T-helper 1 cell treated with Interleukin-12 subunit alpha and Interleukin-12 subunit beta and Interleukin-4 antibody, amounts not matched to agents 30 μg/mL and 1 μg/mL, for 36 hours (primary cell): ENCODE measurements around the gene TMEM132D.

Experiments used
- H3K27ac Mint-ChIP-seq: one replicate; pipeline ENCODE4 v1.8.0; 2021; ENCODE audit warnings: mild to moderate bottlenecking, mixed read lengths
- H3K27me3 Mint-ChIP-seq: one replicate; pipeline ENCODE4 v1.8.0; 2021; ENCODE audit warnings: low read depth, mixed read lengths
- H3K36me3 Mint-ChIP-seq: one replicate; pipeline ENCODE4 v1.8.0; 2021; ENCODE audit warnings: low read depth, mixed read lengths
- H3K4me1 Mint-ChIP-seq: one replicate; pipeline ENCODE4 v1.8.0; 2021; ENCODE audit warnings: low read depth, mixed read lengths
- H3K4me3 Mint-ChIP-seq: one replicate; pipeline ENCODE4 v1.8.0; 2021; ENCODE audit warnings: mild to moderate bottlenecking, moderate library complexity, mixed read lengths
- H3K9me3 Mint-ChIP-seq: one replicate; pipeline ENCODE4 v1.8.0; 2021; ENCODE audit warnings: mixed read lengths

The TMEM132D gene

GRCh38 chr12:129127211-129127610 lies 776.6 kb downstream of the TMEM132D start:
- no peaks in the 10 kb centered on the region for H3K4me1 Mint-ChIP-seq
- H3K36me3 Mint-ChIP-seq = no peaks in the 10 kb centered on the region
- no peaks in the 10 kb centered on the region for H3K27me3 Mint-ChIP-seq
- H3K4me3 Mint-ChIP-seq = no peak overlapping the region
- peaks cover 20% of the 10 kb centered on the region for H3K9me3 Mint-ChIP-seq
- H3K27ac Mint-ChIP-seq = no peak overlapping the region

GRCh38 chr12:129119537-129119936 lies 784.3 kb downstream of the TMEM132D start:
- Mint-ChIP-seq H3K4me3 (no peak overlapping the region), H3K36me3 (no peaks in the 10 kb centered on the region), H3K4me1 (no peaks in the 10 kb centered on the region), H3K27ac (no peak overlapping the region), H3K27me3 (no peaks in the 10 kb centered on the region), H3K9me3 (peaks cover 3% of the 10 kb centered on the region)

GRCh38 chr12:129115558-129115957 lies 788.3 kb downstream of the TMEM132D start:
- Mint-ChIP-seq H3K27me3 (no peaks in the 10 kb centered on the region), H3K4me3 (no peak overlapping the region), H3K4me1 (no peaks in the 10 kb centered on the region), H3K9me3 (peaks cover 6% of the 10 kb centered on the region), H3K36me3 (no peaks in the 10 kb centered on the region), H3K27ac (no peak overlapping the region)

GRCh38 chr12:129110575-129110974 lies 793.2 kb downstream of the TMEM132D start:
- H3K9me3 Mint-ChIP-seq = peaks cover 17% of the 10 kb centered on the region
- no peaks in the 10 kb centered on the region for H3K36me3 Mint-ChIP-seq
- H3K4me3 Mint-ChIP-seq = no peak overlapping the region
- H3K4me1 Mint-ChIP-seq = no peaks in the 10 kb centered on the region
- no peaks in the 10 kb centered on the region for H3K27me3 Mint-ChIP-seq
- H3K27ac Mint-ChIP-seq = no peak overlapping the region

- Mint-ChIP-seq H3K9me3 (peaks cover 17% of the 10 kb centered on the region), H3K4me3 (no peak overlapping the region), H3K27me3 (no peaks in the 10 kb centered on the region), H3K36me3 (no peaks in the 10 kb centered on the region), H3K27ac (no peak overlapping the region), H3K4me1 (no peaks in the 10 kb centered on the region)
Measured at GRCh38 chr12:129109174-129110001, 794.4 kb downstream of the TMEM132D start.

- no peak overlapping the region for H3K4me3 Mint-ChIP-seq
- H3K27ac Mint-ChIP-seq = no peak overlapping the region
- no peaks in the 10 kb centered on the region for H3K36me3 Mint-ChIP-seq
- H3K27me3 Mint-ChIP-seq = no peaks in the 10 kb centered on the region
- no peaks in the 10 kb centered on the region for H3K4me1 Mint-ChIP-seq
- H3K9me3 Mint-ChIP-seq = peaks cover 21% of the 10 kb centered on the region
Measured at GRCh38 chr12:129106772-129107171, 797.1 kb downstream of the TMEM132D start.

- Mint-ChIP-seq H3K9me3 (peaks cover 19% of the 10 kb centered on the region), H3K36me3 (no peaks in the 10 kb centered on the region), H3K4me1 (no peaks in the 10 kb centered on the region), H3K27ac (no peak overlapping the region), H3K4me3 (no peak overlapping the region), H3K27me3 (no peaks in the 10 kb centered on the region)
Measured at GRCh38 chr12:129103231-129103630, 800.6 kb downstream of the TMEM132D start.

- Mint-ChIP-seq H3K9me3 (peaks cover 19% of the 10 kb centered on the region), H3K27ac (no peak overlapping the region), H3K27me3 (no peaks in the 10 kb centered on the region), H3K4me1 (no peaks in the 10 kb centered on the region), H3K36me3 (no peaks in the 10 kb centered on the region), H3K4me3 (no peak overlapping the region)
Measured at GRCh38 chr12:129102233-129102632, 801.6 kb downstream of the TMEM132D start.

- Mint-ChIP-seq H3K36me3 (no peaks in the 10 kb centered on the region), H3K9me3 (peaks cover 17% of the 10 kb centered on the region), H3K27ac (no peak overlapping the region), H3K27me3 (no peaks in the 10 kb centered on the region), H3K4me1 (no peaks in the 10 kb centered on the region), H3K4me3 (no peak overlapping the region)
Measured at GRCh38 chr12:129101816-129102215, 802.0 kb downstream of the TMEM132D start.

- no peaks in the 10 kb centered on the region for H3K4me1 Mint-ChIP-seq
Measured at GRCh38 chr12:129101404-129101803, 802.4 kb downstream of the TMEM132D start.

GRCh38 chr12:129097451-129097850 lies 806.4 kb downstream of the TMEM132D start:
- Mint-ChIP-seq H3K4me1 (no peaks in the 10 kb centered on the region), H3K27me3 (no peaks in the 10 kb centered on the region), H3K27ac (no peak overlapping the region), H3K4me3 (no peak overlapping the region), H3K36me3 (no peaks in the 10 kb centered on the region), H3K9me3 (peaks cover 8% of the 10 kb centered on the region)

More at GRCh38 chr12:129101404-129101803, 802.4 kb downstream of the TMEM132D start:
- Mint-ChIP-seq H3K36me3 (no peaks in the 10 kb centered on the region), H3K9me3 (peaks cover 13% of the 10 kb centered on the region), H3K27ac (no peak overlapping the region), H3K27me3 (no peaks in the 10 kb centered on the region), H3K4me3 (no peak overlapping the region)

GRCh38 chr12:129096968-129097367 lies 806.9 kb downstream of the TMEM132D start:
- Mint-ChIP-seq H3K27me3 (no peaks in the 10 kb centered on the region), H3K4me3 (no peak overlapping the region), H3K4me1 (no peaks in the 10 kb centered on the region), H3K9me3 (peaks cover 4% of the 10 kb centered on the region), H3K36me3 (no peaks in the 10 kb centered on the region), H3K27ac (no peak overlapping the region)

GRCh38 chr12:129096184-129096583 lies 807.6 kb downstream of the TMEM132D start:
- Mint-ChIP-seq H3K4me3 (no peak overlapping the region), H3K27me3 (no peaks in the 10 kb centered on the region), H3K9me3 (peaks cover 3% of the 10 kb centered on the region), H3K27ac (no peak overlapping the region), H3K4me1 (no peaks in the 10 kb centered on the region), H3K36me3 (no peaks in the 10 kb centered on the region)

GRCh38 chr12:129089576-129089975 lies 814.2 kb downstream of the TMEM132D start:
- no peaks in the 10 kb centered on the region for H3K4me1 Mint-ChIP-seq
- no peaks in the 10 kb centered on the region for H3K27me3 Mint-ChIP-seq
- no peak overlapping the region for H3K27ac Mint-ChIP-seq
- H3K36me3 Mint-ChIP-seq = no peaks in the 10 kb centered on the region
- no peak overlapping the region for H3K4me3 Mint-ChIP-seq
- peaks cover 4% of the 10 kb centered on the region for H3K9me3 Mint-ChIP-seq
